ENCODE results near the gene PRKACB. TPM values are rescaled to one million over a fixed set of nuclear protein-coding genes. Genes with fewer than 3 reads are reported as not detected.

Gene PRKACB
- total RNA-seq, 1 experiment from 2014 or later, result 3.4 TPM

DNA sequence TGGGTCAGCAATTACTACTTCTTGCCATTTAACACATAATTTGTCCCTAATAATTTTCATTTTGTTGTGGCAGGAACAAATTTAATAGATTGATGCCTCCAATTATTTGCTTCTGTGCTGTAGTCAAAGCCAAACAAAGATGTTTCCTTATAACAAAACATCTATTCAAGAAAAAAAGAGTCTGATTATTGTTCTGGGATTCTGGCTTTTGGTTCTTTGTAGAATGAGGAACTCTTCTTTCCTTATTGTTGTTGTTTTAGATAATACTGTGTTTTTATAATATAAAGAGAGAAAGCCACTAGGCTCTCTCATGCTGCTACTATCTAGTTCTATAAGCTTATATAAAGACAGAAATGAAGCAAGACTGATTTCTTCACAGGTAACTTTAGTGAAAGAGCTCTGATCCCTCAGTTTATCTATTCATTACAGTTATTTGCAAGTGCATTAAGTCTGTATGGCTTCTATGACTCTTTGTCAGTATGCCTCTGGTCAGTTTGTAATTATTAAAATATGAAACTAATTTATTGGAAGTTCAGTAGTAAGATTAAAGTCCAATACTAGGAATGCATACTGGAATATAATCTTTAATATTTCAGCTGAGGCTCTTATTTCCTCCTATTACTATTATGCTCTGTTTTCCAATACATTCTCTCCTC, 37.4 kb downstream of the PRKACB start:
- no TSS peak for BruUV-seq (replicated peaks)
- H3K36me3 ChIP-seq (ENCODE audit: control insufficient read depth, insufficient read depth, low read length), result no peaks in the 10 kb centered on the region
- Mint-ChIP-seq H3K27ac (ENCODE audit: unreplicated experiment) (no peak overlapping the region), H3K4me3 (ENCODE audit: unreplicated experiment) (no peak overlapping the region), H3K4me1 (ENCODE audit: low read depth, unreplicated experiment) (no peaks in the 10 kb centered on the region), H3K27me3 (ENCODE audit: insufficient read depth, unreplicated experiment) (no peaks in the 10 kb centered on the region), H3K9me3 (ENCODE audit: unreplicated experiment) (no peaks in the 10 kb centered on the region), H3K36me3 (ENCODE audit: insufficient read depth, unreplicated experiment) (no peaks in the 10 kb centered on the region)
- POLR2A ChIA-PET, result no interaction called here
- no peaks in the 10 kb centered on the region for H3K4me1 ChIP-seq
- H3K4me3 ChIP-seq (ENCODE audit: low read depth, low read length), result no peak overlapping the region
- intact Hi-C loops (cut with micrococcal nuclease; ENCODE audit: unreplicated experiment), result no loop called here
- DNase-seq, result no peak
- H3K27me3 ChIP-seq (replicated peaks; ENCODE audit: control insufficient read depth, insufficient read depth, low read length), result no peaks in the 10 kb centered on the region
- no peaks in the 10 kb centered on the region for H3K9me3 ChIP-seq
- TF ChIP-seq, protein P1, sequence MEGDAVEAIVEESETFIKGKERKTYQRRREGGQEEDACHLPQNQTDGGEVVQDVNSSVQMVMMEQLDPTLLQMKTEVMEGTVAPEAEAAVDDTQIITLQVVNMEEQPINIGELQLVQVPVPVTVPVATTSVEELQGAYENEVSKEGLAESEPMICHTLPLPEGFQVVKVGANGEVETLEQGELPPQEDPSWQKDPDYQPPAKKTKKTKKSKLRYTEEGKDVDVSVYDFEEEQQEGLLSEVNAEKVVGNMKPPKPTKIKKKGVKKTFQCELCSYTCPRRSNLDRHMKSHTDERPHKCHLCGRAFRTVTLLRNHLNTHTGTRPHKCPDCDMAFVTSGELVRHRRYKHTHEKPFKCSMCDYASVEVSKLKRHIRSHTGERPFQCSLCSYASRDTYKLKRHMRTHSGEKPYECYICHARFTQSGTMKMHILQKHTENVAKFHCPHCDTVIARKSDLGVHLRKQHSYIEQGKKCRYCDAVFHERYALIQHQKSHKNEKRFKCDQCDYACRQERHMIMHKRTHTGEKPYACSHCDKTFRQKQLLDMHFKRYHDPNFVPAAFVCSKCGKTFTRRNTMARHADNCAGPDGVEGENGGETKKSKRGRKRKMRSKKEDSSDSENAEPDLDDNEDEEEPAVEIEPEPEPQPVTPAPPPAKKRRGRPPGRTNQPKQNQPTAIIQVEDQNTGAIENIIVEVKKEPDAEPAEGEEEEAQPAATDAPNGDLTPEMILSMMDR (IDR thresholded peaks at IDR 0.05; ENCODE audit: insufficient read depth in 1 of 2, low read depth in 1 of 2, low read length in 1 of 2, severe bottlenecking in 1 of 2, unreplicated experiment in 1 of 2), result no peak
- CTCF ChIA-PET, result no interaction called here

- intact Hi-C loops (cut with micrococcal nuclease; ENCODE audit: unreplicated experiment), result no loop called here
- no peaks in the 10 kb centered on the region for H3K36me3 Mint-ChIP-seq (ENCODE audit: insufficient read depth, unreplicated experiment)
- H3K27me3 ChIP-seq (replicated peaks; ENCODE audit: control insufficient read depth, insufficient read depth, low read length), result no peaks in the 10 kb centered on the region
- H3K9me3 ChIP-seq, result no peaks in the 10 kb centered on the region
- H3K9me3 Mint-ChIP-seq (ENCODE audit: unreplicated experiment), result no peaks in the 10 kb centered on the region
- BruUV-seq (replicated peaks), result no TSS peak
- H3K4me1 Mint-ChIP-seq (ENCODE audit: low read depth, unreplicated experiment), result no peaks in the 10 kb centered on the region
- CTCF ChIA-PET, result no interaction called here
- TF ChIP-seq, protein P1 (IDR thresholded peaks at IDR 0.05; ENCODE audit: insufficient read depth in 1 of 2, low read depth in 1 of 2, low read length in 1 of 2, severe bottlenecking in 1 of 2, unreplicated experiment in 1 of 2), result no peak
- no peaks in the 10 kb centered on the region for H3K36me3 ChIP-seq (ENCODE audit: control insufficient read depth, insufficient read depth, low read length)
- POLR2A ChIA-PET, result no interaction called here
- no peaks in the 10 kb centered on the region for H3K27me3 Mint-ChIP-seq (ENCODE audit: insufficient read depth, unreplicated experiment)
- H3K27ac Mint-ChIP-seq (ENCODE audit: unreplicated experiment), result no peak overlapping the region
- no peak overlapping the region for H3K4me3 ChIP-seq (ENCODE audit: low read depth, low read length)
- DNase-seq, result no peak
- H3K4me3 Mint-ChIP-seq (ENCODE audit: unreplicated experiment), result no peak overlapping the region
- no peaks in the 10 kb centered on the region for H3K4me1 ChIP-seq
Observed at GRCh38 chr1:84190455-84190854, 46.4 kb downstream of the PRKACB start.

DNA sequence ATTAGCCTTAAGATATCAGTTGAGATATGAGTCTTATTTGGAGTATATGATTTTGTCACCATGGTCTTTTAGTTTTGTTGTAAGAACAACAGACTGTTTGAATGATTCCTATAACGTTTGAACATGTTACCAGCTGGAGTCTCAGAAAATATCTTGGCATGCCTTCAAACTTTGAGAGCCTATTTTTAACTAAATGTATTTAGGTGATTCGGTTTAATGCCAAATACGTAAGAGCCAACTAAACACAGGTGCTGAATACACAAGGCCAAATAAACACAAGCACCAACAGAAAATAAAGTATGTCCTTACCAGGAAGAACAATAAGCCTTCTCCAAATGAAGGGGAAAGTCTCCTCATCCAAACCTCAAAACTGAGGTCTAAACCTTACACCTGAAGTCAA, 48.6 kb downstream of the PRKACB start:
- POLR2A ChIA-PET, result no interaction called here
- no peak for DNase-seq
- H3K4me3 ChIP-seq (ENCODE audit: low read depth, low read length), result no peak overlapping the region
- H3K36me3 ChIP-seq (ENCODE audit: control insufficient read depth, insufficient read depth, low read length), result no peaks in the 10 kb centered on the region
- TF ChIP-seq, protein P1 (IDR thresholded peaks at IDR 0.05; ENCODE audit: insufficient read depth in 1 of 2, low read depth in 1 of 2, low read length in 1 of 2, severe bottlenecking in 1 of 2, unreplicated experiment in 1 of 2), result no peak
- no peaks in the 10 kb centered on the region for H3K4me1 ChIP-seq
- H3K27me3 ChIP-seq (replicated peaks; ENCODE audit: control insufficient read depth, insufficient read depth, low read length), result no peaks in the 10 kb centered on the region
- no peaks in the 10 kb centered on the region for H3K9me3 ChIP-seq
- BruUV-seq (replicated peaks), result no TSS peak
- intact Hi-C loops (cut with micrococcal nuclease; ENCODE audit: unreplicated experiment), result no loop called here
- CTCF ChIA-PET, result no interaction called here
- Mint-ChIP-seq H3K4me3 (ENCODE audit: unreplicated experiment) (no peak overlapping the region), H3K4me1 (ENCODE audit: low read depth, unreplicated experiment) (no peaks in the 10 kb centered on the region), H3K36me3 (ENCODE audit: insufficient read depth, unreplicated experiment) (no peaks in the 10 kb centered on the region), H3K9me3 (ENCODE audit: unreplicated experiment) (no peaks in the 10 kb centered on the region), H3K27me3 (ENCODE audit: insufficient read depth, unreplicated experiment) (no peaks in the 10 kb centered on the region), H3K27ac (ENCODE audit: unreplicated experiment) (no peak overlapping the region)
